DMS114 treated with DMSO at 0.1 percent for 48 hours (cell line): ENCODE measurements around the gene TTC24.
"Not testable (repeated sequence)": the region's sequence is repeated elsewhere in the genome, so short reads cannot be mapped to it uniquely, and the experiment has no call there.

ENCODE experiments used
- DNase-seq: peaks from one replicate; lab custom pipeline; 2025; ENCODE audit not compliant: unreplicated experiment; lab: John Stamatoyannopoulos, UW

The TTC24 gene

GRCh38 chr1:156607344-156607743 lies 27.8 kb downstream of the TTC24 start:
- DNase-seq = not testable (repeated sequence)

- peak; percentile 91 for DNase-seq
Observed at GRCh38 chr1:156608036-156608674, 28.6 kb downstream of the TTC24 start.

- DNase-seq = peak; percentile 55
Observed at GRCh38 chr1:156608981-156609380, 29.5 kb downstream of the TTC24 start.

- not testable (repeated sequence) for DNase-seq
Observed at GRCh38 chr1:156610072-156610471, 30.5 kb downstream of the TTC24 start.

- no peak for DNase-seq
Observed at GRCh38 chr1:156612666-156613065, 33.1 kb downstream of the TTC24 start.

GRCh38 chr1:156615946-156616345 lies 36.4 kb downstream of the TTC24 start:
- no peak for DNase-seq

- DNase-seq = no peak
Observed at GRCh38 chr1:156616463-156616862, 36.9 kb downstream of the TTC24 start.

GRCh38 chr1:156618853-156619581 lies 39.5 kb downstream of the TTC24 start, which contains the start of gene HAPLN2:
Gene HAPLN2 (plus strand): TSS chr1:156619415. CDS start chr1:156623491, 4,076 bp downstream.
- DNase-seq = no peak

GRCh38 chr1:156619582-156619955 lies 40.0 kb downstream of the TTC24 start:
- no peak for DNase-seq

GRCh38 chr1:156622581-156623297 lies 43.2 kb downstream of the TTC24 start:
- DNase-seq = no peak

- peak; percentile 69 for DNase-seq
Observed at GRCh38 chr1:156623946-156624813, 44.7 kb downstream of the TTC24 start.

GRCh38 chr1:156624814-156625435 lies 45.4 kb downstream of the TTC24 start:
- no peak for DNase-seq

- peak; percentile 47 for DNase-seq
Observed at GRCh38 chr1:156625436-156626078, 46.0 kb downstream of the TTC24 start.

GRCh38 chr1:156626079-156626438 lies 46.5 kb downstream of the TTC24 start:
- DNase-seq = no peak

- no peak for DNase-seq
Observed at GRCh38 chr1:156627313-156627880, 47.9 kb downstream of the TTC24 start.

- DNase-seq = no peak
Observed at GRCh38 chr1:156629823-156630449, 50.4 kb downstream of the TTC24 start.

GRCh38 chr1:156631152-156631551 lies 51.6 kb downstream of the TTC24 start:
- DNase-seq = not testable (repeated sequence)

- no peak for DNase-seq
Observed at GRCh38 chr1:156632355-156632754, 52.8 kb downstream of the TTC24 start.
